GM23338 (cell line): Measurements from ENCODE around the gene TLE6. TPM values are rescaled to one million over a fixed set of nuclear protein-coding genes. Genes with fewer than 3 reads are reported as not detected.

ENCODE experiments used
- ATAC-seq: fragments of 200-7000 bp; cut with Tn5 transposase; 3 replicates; pipeline ENCODE4 v1.9.1; 2020
- DNase-seq: peaks from one replicate; pipeline ENCODE4 v3.0.0-alpha.2; 2015; ENCODE audit warnings: low spot score
- H2AFZ ChIP-seq: fragments of 200-600 bp; sonication (generic); 2 replicates; pipeline ENCODE4 v1.8.0; 2016; ENCODE audit warnings: antibody characterized with exemption, mild to moderate bottlenecking, moderate library complexity
- H3F3A ChIP-seq: fragments of 200-600 bp; sonication (generic); replicated peaks from 2 replicates; pipeline ENCODE4 v1.8.0; 2017; ENCODE audit warnings: antibody characterized with exemption, mixed run types, low read depth
- H3K27ac ChIP-seq: fragments of 200-600 bp; sonication (generic); 2 replicates; pipeline ENCODE4 v1.6.1; 2016; ENCODE audit warnings: low read depth
- H3K27me3 ChIP-seq: fragments of 200-600 bp; sonication (generic); 2 replicates; pipeline ENCODE4 v1.8.0; 2016; ENCODE audit warnings: mild to moderate bottlenecking, mixed run types, moderate library complexity; ENCODE audit not compliant: insufficient read depth
- H3K36me3 ChIP-seq: fragments of 200-600 bp; sonication (generic); 2 replicates; pipeline ENCODE4 v1.8.0; 2016; ENCODE audit warnings: mild to moderate bottlenecking; ENCODE audit not compliant: insufficient read depth
- H3K4me1 ChIP-seq: fragments of 200-600 bp; sonication (generic); 2 replicates; pipeline ENCODE4 v1.8.0; 2016; ENCODE audit warnings: mild to moderate bottlenecking, moderate library complexity; ENCODE audit not compliant: insufficient read depth
- H3K4me2 ChIP-seq: fragments of 200-600 bp; sonication (generic); 2 replicates; pipeline ENCODE4 v1.7.1; 2017; ENCODE audit warnings: mixed run types
- H3K4me3 ChIP-seq: fragments of 200-600 bp; sonication (generic); 2 replicates; pipeline ENCODE4 v1.6.1; 2016; ENCODE audit warnings: mixed run types
- H3K79me2 ChIP-seq: fragments of 200-600 bp; sonication (generic); replicated peaks from 2 replicates; pipeline ENCODE4 v1.8.0; 2017; ENCODE audit warnings: mild to moderate bottlenecking; ENCODE audit not compliant: insufficient read depth
- H3K9me2 ChIP-seq: fragments of 200-600 bp; sonication (generic); 2 replicates; pipeline ENCODE4 v1.8.0; 2017; ENCODE audit not compliant: insufficient read depth
- H4K20me1 ChIP-seq: fragments of 200-600 bp; sonication (generic); replicated peaks from 2 replicates; pipeline ENCODE4 v1.8.0; 2017; ENCODE audit warnings: mild to moderate bottlenecking; ENCODE audit not compliant: insufficient read depth
- H3K27ac Mint-ChIP-seq: 2 replicates; pipeline ENCODE4 v1.8.0; 2020; ENCODE audit warnings: inconsistent platforms, mild to moderate bottlenecking, moderate library complexity, mixed read lengths
- H3K27me3 Mint-ChIP-seq: 3 replicates; pipeline ENCODE4 v1.8.0; 2022; ENCODE audit warnings: low read depth, mild to moderate bottlenecking, moderate library complexity, mixed read lengths, inconsistent platforms; ENCODE audit not compliant: insufficient read depth, poor library complexity
- H3K36me3 Mint-ChIP-seq: 3 replicates; pipeline ENCODE4 v1.8.0; 2021; ENCODE audit warnings: low read depth, mild to moderate bottlenecking, inconsistent platforms, moderate library complexity, mixed read lengths
- H3K4me1 Mint-ChIP-seq: 3 replicates; pipeline ENCODE4 v1.8.0; 2020; ENCODE audit warnings: mild to moderate bottlenecking, inconsistent platforms, mixed read lengths
- H3K4me3 Mint-ChIP-seq: 3 replicates; pipeline ENCODE4 v1.8.0; 2021; ENCODE audit warnings: moderate library complexity, mild to moderate bottlenecking, inconsistent platforms, mixed read lengths
- H3K9me3 Mint-ChIP-seq: 3 replicates; pipeline ENCODE4 v1.8.0; 2020; ENCODE audit warnings: moderate library complexity, mild to moderate bottlenecking, inconsistent platforms, mixed read lengths
- CREB1 ChIP-seq: fragments of 250-450 bp; sonication (Bioruptor Pico); IDR thresholded peaks from 2 replicates; pipeline ENCODE4 v1.5.0; 2020; ENCODE audit warnings: low read depth, mild to moderate bottlenecking, moderate library complexity
- EZH2 ChIP-seq: fragments of 200-600 bp; sonication (generic); IDR thresholded peaks from one replicate; pipeline ENCODE4 v1.8.0; 2017; ENCODE audit warnings: antibody characterized with exemption, mild to moderate bottlenecking, low read depth; ENCODE audit not compliant: unreplicated experiment
- EZH2phosphoT487 ChIP-seq: fragments of 200-600 bp; sonication (generic); IDR thresholded peaks from one replicate; pipeline ENCODE4 v1.8.1; 2018; ENCODE audit warnings: antibody characterized with exemption; ENCODE audit not compliant: unreplicated experiment
- JUNB ChIP-seq: IDR thresholded peaks from one replicate; pipeline ENCODE4 v1.6.1; 2016; ENCODE audit warnings: antibody characterized with exemption; ENCODE audit not compliant: unreplicated experiment
- NANOG ChIP-seq: IDR thresholded peaks from 2 replicates; pipeline ENCODE4 v1.6.1; 2016; ENCODE audit warnings: antibody characterized with exemption, borderline replicate concordance
- POLR2AphosphoS5 ChIP-seq: IDR thresholded peaks from 2 replicates; pipeline ENCODE4 v1.6.1; 2016; ENCODE audit warnings: antibody characterized with exemption, low read depth
- REST ChIP-seq: IDR thresholded peaks from one replicate; pipeline ENCODE4 v1.6.1; 2018; ENCODE audit warnings: antibody characterized with exemption; ENCODE audit not compliant: unreplicated experiment
- STAT1 ChIP-seq: IDR thresholded peaks from one replicate; pipeline ENCODE4 v1.6.1; 2016; ENCODE audit warnings: antibody characterized with exemption; ENCODE audit not compliant: unreplicated experiment
- ZNF114 ChIP-seq: fragments of 250-450 bp; sonication (Bioruptor Pico); IDR thresholded peaks from 2 replicates; pipeline ENCODE4 v1.5.0; 2020; ENCODE audit warnings: mild to moderate bottlenecking, moderate library complexity
- polyA plus RNA-seq: library from polyadenylated mRNA; unstranded; fragments of >200 nt; fragmentation: Nextera tagmentation; extraction: Ambion mirVana; gene quantifications from 2 replicates; pipeline ENCODE4 v1.2.1, GENCODE V29; 2016
- total RNA-seq: library from RNA; depleted of rRNA; stranded (reverse); fragments of >200 nt; shearing (Covaris generic); gene quantifications from 2 replicates; pipeline ENCODE4 v1.2.3, GENCODE V29; 2014
- TF ChIP-seq, protein P1 (sequence below): fragments of 250-450 bp; sonication (Bioruptor Pico); IDR thresholded peaks from 2 replicates; pipeline ENCODE4 v1.5.0; 2020; ENCODE audit warnings: mild to moderate bottlenecking, moderate library complexity

Gene TLE6
- total and polyA plus RNA-seq, 2 experiments from 2014 or later = 2.4 TPM

DNA sequence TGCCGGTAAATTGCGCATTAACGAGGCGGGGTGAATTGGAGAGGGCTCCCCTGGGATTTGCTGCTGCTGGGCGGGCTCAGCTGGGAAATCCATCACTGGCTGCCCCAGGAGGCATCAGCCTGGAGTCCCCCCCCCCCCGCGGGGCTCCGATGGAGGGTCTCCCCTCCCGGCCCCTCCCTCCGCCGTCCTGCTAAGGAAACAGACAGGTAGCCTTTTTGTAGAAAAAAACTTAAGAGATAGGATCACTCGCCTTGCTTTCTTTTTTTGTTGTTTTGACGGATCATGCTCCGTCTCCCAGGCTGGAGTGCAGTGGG is 6.8 kb downstream of the TLE6 start:
- Histone ChIP-seq H3K36me3 (no peaks in the 10 kb centered on the region), H3K79me2 (no peaks in the 10 kb centered on the region), H3K4me2 (peak overlapping the region; percentile 64), H3K27me3 (no peaks in the 10 kb centered on the region; the same call in 1 of the 2 replicates), H4K20me1 (no peaks in the 10 kb centered on the region), H3K4me3 (peak overlapping the region; percentile 42), H3K4me1 (peaks cover 31% of the 10 kb centered on the region), H3F3A (peaks cover 23% of the 10 kb centered on the region), H3K27ac (peak overlapping the region; percentile 71), H3K9me2 (no peaks in the 10 kb centered on the region), H2AFZ (0 out of 2 replicates have a peak overlapping the region, but pooled peaks have one; percentile 6)
- Mint-ChIP-seq H3K36me3 (no peaks in the 10 kb centered on the region), H3K9me3 (no peaks in the 10 kb centered on the region; the same call in 2 of the 3 replicates), H3K27me3 (peaks cover 43% of the 10 kb centered on the region), H3K27ac (no peak overlapping the region), H3K4me3 (0 out of 3 replicates have a peak overlapping the region, but pooled peaks have one; percentile 26), H3K4me1 (peaks cover 34% of the 10 kb centered on the region)
- DNase-seq (no peak), ATAC-seq (no peak)
- TF ChIP-seq REST (no peak), NANOG (no peak), EZH2 (no peak), EZH2phosphoT487 (no peak), STAT1 (no peak)

- H2AFZ ChIP-seq = peak overlapping the region; percentile 96
- no peak overlapping the region for H3K27ac ChIP-seq
- TF ChIP-seq STAT1 = no peak
- TF ChIP-seq, protein P1, sequence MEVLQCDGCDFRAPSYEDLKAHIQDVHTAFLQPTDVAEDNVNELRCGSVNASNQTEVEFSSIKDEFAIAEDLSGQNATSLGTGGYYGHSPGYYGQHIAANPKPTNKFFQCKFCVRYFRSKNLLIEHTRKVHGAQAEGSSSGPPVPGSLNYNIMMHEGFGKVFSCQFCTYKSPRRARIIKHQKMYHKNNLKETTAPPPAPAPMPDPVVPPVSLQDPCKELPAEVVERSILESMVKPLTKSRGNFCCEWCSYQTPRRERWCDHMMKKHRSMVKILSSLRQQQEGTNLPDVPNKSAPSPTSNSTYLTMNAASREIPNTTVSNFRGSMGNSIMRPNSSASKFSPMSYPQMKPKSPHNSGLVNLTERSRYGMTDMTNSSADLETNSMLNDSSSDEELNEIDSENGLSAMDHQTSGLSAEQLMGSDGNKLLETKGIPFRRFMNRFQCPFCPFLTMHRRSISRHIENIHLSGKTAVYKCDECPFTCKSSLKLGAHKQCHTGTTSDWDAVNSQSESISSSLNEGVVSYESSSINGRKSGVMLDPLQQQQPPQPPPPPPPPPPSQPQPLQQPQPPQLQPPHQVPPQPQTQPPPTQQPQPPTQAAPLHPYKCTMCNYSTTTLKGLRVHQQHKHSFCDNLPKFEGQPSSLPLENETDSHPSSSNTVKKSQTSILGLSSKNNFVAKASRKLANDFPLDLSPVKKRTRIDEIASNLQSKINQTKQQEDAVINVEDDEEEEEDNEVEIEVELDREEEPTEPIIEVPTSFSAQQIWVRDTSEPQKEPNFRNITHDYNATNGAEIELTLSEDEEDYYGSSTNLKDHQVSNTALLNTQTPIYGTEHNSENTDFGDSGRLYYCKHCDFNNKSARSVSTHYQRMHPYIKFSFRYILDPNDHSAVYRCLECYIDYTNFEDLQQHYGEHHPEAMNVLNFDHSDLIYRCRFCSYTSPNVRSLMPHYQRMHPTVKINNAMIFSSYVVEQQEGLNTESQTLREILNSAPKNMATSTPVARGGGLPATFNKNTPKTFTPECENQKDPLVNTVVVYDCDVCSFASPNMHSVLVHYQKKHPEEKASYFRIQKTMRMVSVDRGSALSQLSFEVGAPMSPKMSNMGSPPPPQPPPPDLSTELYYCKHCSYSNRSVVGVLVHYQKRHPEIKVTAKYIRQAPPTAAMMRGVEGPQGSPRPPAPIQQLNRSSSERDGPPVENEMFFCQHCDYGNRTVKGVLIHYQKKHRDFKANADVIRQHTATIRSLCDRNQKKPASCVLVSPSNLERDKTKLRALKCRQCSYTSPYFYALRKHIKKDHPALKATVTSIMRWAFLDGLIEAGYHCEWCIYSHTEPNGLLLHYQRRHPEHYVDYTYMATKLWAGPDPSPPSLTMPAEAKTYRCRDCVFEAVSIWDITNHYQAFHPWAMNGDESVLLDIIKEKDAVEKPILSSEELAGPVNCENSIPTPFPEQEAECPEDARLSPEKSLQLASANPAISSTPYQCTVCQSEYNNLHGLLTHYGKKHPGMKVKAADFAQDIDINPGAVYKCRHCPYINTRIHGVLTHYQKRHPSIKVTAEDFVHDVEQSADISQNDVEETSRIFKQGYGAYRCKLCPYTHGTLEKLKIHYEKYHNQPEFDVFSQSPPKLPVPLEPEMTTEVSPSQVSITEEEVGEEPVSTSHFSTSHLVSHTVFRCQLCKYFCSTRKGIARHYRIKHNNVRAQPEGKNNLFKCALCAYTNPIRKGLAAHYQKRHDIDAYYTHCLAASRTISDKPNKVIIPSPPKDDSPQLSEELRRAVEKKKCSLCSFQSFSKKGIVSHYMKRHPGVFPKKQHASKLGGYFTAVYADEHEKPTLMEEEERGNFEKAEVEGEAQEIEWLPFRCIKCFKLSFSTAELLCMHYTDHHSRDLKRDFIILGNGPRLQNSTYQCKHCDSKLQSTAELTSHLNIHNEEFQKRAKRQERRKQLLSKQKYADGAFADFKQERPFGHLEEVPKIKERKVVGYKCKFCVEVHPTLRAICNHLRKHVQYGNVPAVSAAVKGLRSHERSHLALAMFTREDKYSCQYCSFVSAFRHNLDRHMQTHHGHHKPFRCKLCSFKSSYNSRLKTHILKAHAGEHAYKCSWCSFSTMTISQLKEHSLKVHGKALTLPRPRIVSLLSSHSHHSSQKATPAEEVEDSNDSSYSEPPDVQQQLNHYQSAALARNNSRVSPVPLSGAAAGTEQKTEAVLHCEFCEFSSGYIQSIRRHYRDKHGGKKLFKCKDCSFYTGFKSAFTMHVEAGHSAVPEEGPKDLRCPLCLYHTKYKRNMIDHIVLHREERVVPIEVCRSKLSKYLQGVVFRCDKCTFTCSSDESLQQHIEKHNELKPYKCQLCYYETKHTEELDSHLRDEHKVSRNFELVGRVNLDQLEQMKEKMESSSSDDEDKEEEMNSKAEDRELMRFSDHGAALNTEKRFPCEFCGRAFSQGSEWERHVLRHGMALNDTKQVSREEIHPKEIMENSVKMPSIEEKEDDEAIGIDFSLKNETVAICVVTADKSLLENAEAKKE (CRISPR knock-in tag) = no peak
- TF ChIP-seq ZNF114 (CRISPR knock-in tag) = no peak
- TF ChIP-seq JUNB = no peak
- TF ChIP-seq NANOG = no peak
- TF ChIP-seq POLR2AphosphoS5 = no peak
- no peak for TF ChIP-seq EZH2
- TF ChIP-seq CREB1 = no peak
Observed at GRCh38 chr19:2986951-2987524, 9.7 kb downstream of the TLE6 start.

More at GRCh38 chr19:2986951-2987524, 9.7 kb downstream of the TLE6 start:
- peak; percentile 83 for DNase-seq
- Mint-ChIP-seq H3K27ac (peak overlapping the region; percentile 65; the same call in 1 of the 2 replicates), H3K36me3 (no peaks in the 10 kb centered on the region), H3K4me3 (peak overlapping the region; percentile 57), H3K4me1 (peaks cover 24% of the 10 kb centered on the region), H3K27me3 (peaks cover 23% of the 10 kb centered on the region), H3K9me3 (no peaks in the 10 kb centered on the region; the same call in 2 of the 3 replicates)
- no peaks in the 10 kb centered on the region for H3K9me2 ChIP-seq
- peak overlapping the region; percentile 77 for H3K4me2 ChIP-seq
- H3K4me3 ChIP-seq = peak overlapping the region; percentile 41; the same call in 1 of the 2 replicates
- H3K36me3 ChIP-seq = no peaks in the 10 kb centered on the region
- peaks cover 23% of the 10 kb centered on the region for H3F3A ChIP-seq
- H4K20me1 ChIP-seq = no peaks in the 10 kb centered on the region
- no peaks in the 10 kb centered on the region for H3K79me2 ChIP-seq
- H3K4me1 ChIP-seq = peaks cover 31% of the 10 kb centered on the region
- peak; percentile 60 for ATAC-seq
- H3K27me3 ChIP-seq = no peaks in the 10 kb centered on the region
